Inflammatory macrophage treated with lipopolysaccharide for 4 hours (primary cell): ENCODE measurements around the gene VIM.
"Not testable (repeated sequence)": the region's sequence is repeated elsewhere in the genome, so short reads cannot be mapped to it uniquely, and the experiment has no call there.

Experiments used
- DNase-seq: peaks from one replicate; pipeline ENCODE4 v3.0.0-alpha.2; 2020

VIM gene

GRCh38 chr10:17233286-17233991, 5.4 kb downstream of the VIM start:
- peak; percentile 11 for DNase-seq

GRCh38 chr10:17234431-17234945, 6.4 kb downstream of the VIM start:
- DNase-seq: peak; percentile 11

GRCh38 chr10:17235136-17235535, 7.1 kb downstream of the VIM start:
- peak; percentile 28 for DNase-seq

- peak; percentile 29 for DNase-seq
Observed at GRCh38 chr10:17236468-17237148, 8.6 kb downstream of the VIM start.

- DNase-seq: no peak
Observed at GRCh38 chr10:17237149-17237527, 9.1 kb downstream of the VIM start.

GRCh38 chr10:17237915-17238444, 9.9 kb downstream of the VIM start:
- DNase-seq: peak; percentile 26

- peak; percentile 70 for DNase-seq
Observed at GRCh38 chr10:17238445-17239291, 10.6 kb downstream of the VIM start.

- DNase-seq: no peak
Observed at GRCh38 chr10:17239345-17240085, 11.5 kb downstream of the VIM start.

- DNase-seq: peak; percentile 8
Observed at GRCh38 chr10:17240096-17240495, 12.1 kb downstream of the VIM start.

- peak; percentile 35 for DNase-seq
Observed at GRCh38 chr10:17240616-17241015, 12.6 kb downstream of the VIM start.

- no peak for DNase-seq
Observed at GRCh38 chr10:17241611-17242333, 13.7 kb downstream of the VIM start.

- no peak for DNase-seq
Observed at GRCh38 chr10:17244700-17245365, 16.8 kb downstream of the VIM start.

- DNase-seq: no peak
Observed at GRCh38 chr10:17247210-17247609, 19.2 kb downstream of the VIM start.

GRCh38 chr10:17248964-17249363, 20.9 kb downstream of the VIM start:
- no peak for DNase-seq

GRCh38 chr10:17249820-17250219, 21.8 kb downstream of the VIM start:
- no peak for DNase-seq

- DNase-seq: peak; percentile 10
Observed at GRCh38 chr10:17250736-17251135, 22.7 kb downstream of the VIM start.

GRCh38 chr10:17254543-17255050, 26.6 kb downstream of the VIM start:
- DNase-seq: not testable (repeated sequence)

GRCh38 chr10:17255512-17255911, 27.5 kb downstream of the VIM start:
- peak; percentile 30 for DNase-seq

GRCh38 chr10:17256051-17256450, 28.0 kb downstream of the VIM start:
- DNase-seq: no peak

- no peak for DNase-seq
Observed at GRCh38 chr10:17256627-17257026, 28.6 kb downstream of the VIM start.
